Ascending aorta (tissue), 2 donors: ENCODE results near the gene ETF1. TPM values are rescaled to one million over a fixed set of nuclear protein-coding genes. Genes with fewer than 3 reads are reported as not detected.
"Not testable (repeated sequence)": the region's sequence is repeated elsewhere in the genome, so short reads cannot be mapped to it uniquely, and the experiment has no call there.

Experiments
- DNase-seq, 2 donors: peaks; one replicate each; pipeline ENCODE4 v3.0.0-alpha.2; 2019; ENCODE audit warnings: low spot score in 2 of 2
- H3K27ac ChIP-seq, 2 donors: fragments of 200-600 bp; sonication (generic); one replicate each; pipeline ENCODE4 v1.5.1; 2016 to 2017; ENCODE audit warnings: mild to moderate bottlenecking in 1 of 2
- H3K27me3 ChIP-seq: fragments of 200-600 bp; sonication (generic); one replicate; pipeline ENCODE4 v1.5.1; 2017
- H3K36me3 ChIP-seq, 2 donors: fragments of 200-600 bp; sonication (generic); one replicate each; pipeline ENCODE4 v1.5.1; 2016
- H3K4me1 ChIP-seq, 2 donors: fragments of 200-600 bp; sonication (generic); one replicate each; pipeline ENCODE4 v1.5.1; 2016 to 2017; ENCODE audit warnings: mild to moderate bottlenecking in 1 of 2
- H3K4me3 ChIP-seq, 2 donors: fragments of 200-600 bp; sonication (generic); one replicate each; pipeline ENCODE4 v1.5.1; 2016 to 2017; ENCODE audit warnings: mild to moderate bottlenecking in 1 of 2
- H3K9me3 ChIP-seq, 2 donors: fragments of 200-600 bp; sonication (generic); one replicate each; pipeline ENCODE4 v1.5.1; 2016
- intact Hi-C: fragments of 100-400 bp; cut with DNase I; formaldehyde crosslinking; loops from one replicate; pipeline ENCODE4 v1.15.1; 2023
- total RNA-seq: library from RNA; depleted of rRNA; stranded (reverse); fragments of >200 nt; gene quantifications from one replicate; pipeline ENCODE4 v1.1.0, GENCODE V29; 2016
- TF ChIP-seq, protein P1 (sequence below), 3 experiments: fragments of 200-600 bp in 2 of 3; fragments of 450-650 bp in 1 of 3; sonication (generic) in 2 of 3; IDR thresholded peaks; one replicate each; pipeline ENCODE4 v1.5.1; 2016 to 2019; ENCODE audit warnings: antibody characterized with exemption in 3 of 3, mild to moderate bottlenecking in 1 of 3, moderate library complexity in 1 of 3

ETF1 gene
- total RNA-seq, 1 donor from 2014 or later, result 28.2 TPM

DNA sequence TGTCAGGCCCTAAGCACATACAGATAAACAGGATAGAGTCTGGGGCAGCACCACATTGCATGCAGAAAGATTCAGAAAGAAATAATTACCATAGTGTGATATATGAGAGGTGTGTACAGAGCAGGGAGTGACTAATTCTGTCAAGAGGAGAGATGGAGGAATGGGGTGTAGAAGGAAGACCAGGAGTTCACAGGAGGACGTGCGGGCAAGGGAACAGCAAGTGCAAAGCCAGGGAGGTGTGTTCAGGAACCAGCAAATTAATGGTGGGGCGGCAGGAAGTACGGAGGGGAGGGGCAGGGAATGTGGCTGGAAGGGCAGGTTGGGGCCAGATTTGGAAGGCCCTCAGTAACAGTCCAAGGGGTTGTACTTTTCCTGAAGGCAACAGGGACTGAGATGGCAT, 60.4 kb downstream of the ETF1 start:
- H3K4me1 ChIP-seq, result no peaks in the 10 kb centered on the region
- no peak overlapping the region for H3K4me3 ChIP-seq
- no peaks in the 10 kb centered on the region for H3K36me3 ChIP-seq
- H3K27ac ChIP-seq, result no peak overlapping the region
- H3K27me3 ChIP-seq, result no peaks in the 10 kb centered on the region
- intact Hi-C loops, result no loop called here
- H3K9me3 ChIP-seq, result no peaks in the 10 kb centered on the region
- DNase-seq, result no peak
- TF ChIP-seq, protein P1, sequence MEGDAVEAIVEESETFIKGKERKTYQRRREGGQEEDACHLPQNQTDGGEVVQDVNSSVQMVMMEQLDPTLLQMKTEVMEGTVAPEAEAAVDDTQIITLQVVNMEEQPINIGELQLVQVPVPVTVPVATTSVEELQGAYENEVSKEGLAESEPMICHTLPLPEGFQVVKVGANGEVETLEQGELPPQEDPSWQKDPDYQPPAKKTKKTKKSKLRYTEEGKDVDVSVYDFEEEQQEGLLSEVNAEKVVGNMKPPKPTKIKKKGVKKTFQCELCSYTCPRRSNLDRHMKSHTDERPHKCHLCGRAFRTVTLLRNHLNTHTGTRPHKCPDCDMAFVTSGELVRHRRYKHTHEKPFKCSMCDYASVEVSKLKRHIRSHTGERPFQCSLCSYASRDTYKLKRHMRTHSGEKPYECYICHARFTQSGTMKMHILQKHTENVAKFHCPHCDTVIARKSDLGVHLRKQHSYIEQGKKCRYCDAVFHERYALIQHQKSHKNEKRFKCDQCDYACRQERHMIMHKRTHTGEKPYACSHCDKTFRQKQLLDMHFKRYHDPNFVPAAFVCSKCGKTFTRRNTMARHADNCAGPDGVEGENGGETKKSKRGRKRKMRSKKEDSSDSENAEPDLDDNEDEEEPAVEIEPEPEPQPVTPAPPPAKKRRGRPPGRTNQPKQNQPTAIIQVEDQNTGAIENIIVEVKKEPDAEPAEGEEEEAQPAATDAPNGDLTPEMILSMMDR (IDR thresholded peaks at IDR 0.05), result no peak

- no peaks in the 10 kb centered on the region for H3K4me1 ChIP-seq
- H3K36me3 ChIP-seq, result no peaks in the 10 kb centered on the region
- no peak overlapping the region for H3K4me3 ChIP-seq
- H3K27ac ChIP-seq, result no peak overlapping the region
- H3K27me3 ChIP-seq, result no peaks in the 10 kb centered on the region
- intact Hi-C loops, result no loop called here
- TF ChIP-seq, protein P1 (IDR thresholded peaks at IDR 0.05), result no peak
- DNase-seq, result no peak
- no peaks in the 10 kb centered on the region for H3K9me3 ChIP-seq
Observed at GRCh38 chr5:138476918-138477317, 66.1 kb downstream of the ETF1 start.

DNA sequence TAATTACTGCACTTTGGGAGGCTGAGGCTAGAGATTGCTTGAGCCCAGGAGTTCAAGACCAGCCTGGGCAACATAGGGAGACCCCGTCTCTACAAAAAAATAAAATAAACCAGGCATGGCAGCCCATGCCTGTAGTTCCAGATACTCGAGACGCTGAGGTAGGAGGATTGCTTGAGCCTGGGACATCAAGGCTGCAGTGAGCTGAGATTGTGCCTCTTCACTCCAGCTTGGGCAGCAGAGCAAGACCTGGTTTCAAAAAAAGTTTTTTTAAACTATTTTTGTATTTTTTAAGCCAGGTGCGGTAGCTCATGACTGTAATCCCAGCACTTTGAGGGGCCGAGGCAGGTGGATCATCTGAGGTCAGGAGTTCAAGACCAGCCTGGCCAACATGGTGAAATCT, 69.9 kb downstream of the ETF1 start:
- H3K4me3 ChIP-seq, intact Hi-C loops, DNase-seq, H3K9me3 ChIP-seq, H3K4me1 ChIP-seq, H3K27ac ChIP-seq, H3K27me3 ChIP-seq, H3K36me3 ChIP-seq: not testable (repeated sequence)

DNA sequence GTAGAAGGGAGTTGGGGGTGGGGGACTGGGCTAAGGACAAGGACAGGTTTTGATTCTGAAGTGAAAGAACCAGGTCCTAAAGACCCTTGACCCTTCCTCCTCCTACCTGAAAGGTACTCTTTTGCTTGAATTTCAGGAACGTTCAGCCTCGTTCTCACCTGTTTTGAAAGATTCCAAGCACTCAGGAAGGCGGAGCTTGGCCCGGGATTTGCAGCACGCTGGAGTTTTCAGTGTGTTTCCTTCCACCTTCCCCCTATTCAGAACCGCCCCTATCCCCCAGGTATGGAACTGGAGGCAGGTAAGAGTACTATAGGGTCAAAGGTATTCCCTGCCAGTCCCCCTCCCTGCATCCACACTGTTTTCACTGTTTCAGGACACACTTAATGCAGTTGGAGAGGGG, 70.7 kb downstream of the ETF1 start:
- no peak for DNase-seq
- TF ChIP-seq, protein P1 (IDR thresholded peaks at IDR 0.05), result no peak
- Histone ChIP-seq H3K4me1 (peaks cover 0 to 6% of the 10 kb centered on the region in 2 donors), H3K27ac (no peak overlapping the region), H3K9me3 (no peaks in the 10 kb centered on the region), H3K4me3 (no peak overlapping the region), H3K36me3 (peaks cover 1 to 7% of the 10 kb centered on the region in 2 donors), H3K27me3 (no peaks in the 10 kb centered on the region)
- intact Hi-C loops, result no loop called here

DNA sequence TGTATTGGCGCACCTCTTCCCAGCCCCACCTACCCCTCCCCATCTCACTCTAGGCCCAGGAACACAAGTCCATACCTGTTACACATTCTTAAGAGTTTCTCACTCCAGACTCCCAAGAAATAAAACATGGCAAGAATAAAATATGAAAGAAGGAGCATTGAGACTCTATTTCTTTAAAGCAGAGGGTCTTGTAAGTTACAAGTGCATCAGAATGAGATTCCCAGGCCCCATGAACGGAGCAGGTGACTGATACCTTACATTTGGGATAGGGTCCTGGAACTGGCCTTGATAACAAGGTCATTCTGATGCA, 72.0 kb downstream of the ETF1 start:
- Histone ChIP-seq H3K4me1 (peaks cover 9 to 19% of the 10 kb centered on the region in 2 donors), H3K27me3 (no peaks in the 10 kb centered on the region), H3K4me3 (no peak overlapping the region), H3K9me3 (no peaks in the 10 kb centered on the region), H3K27ac (peak overlapping the region in 1 of 2 donors; percentile 2), H3K36me3 (peaks cover 9 to 21% of the 10 kb centered on the region in 2 donors)
- intact Hi-C loops, result no loop called here
- no peak for DNase-seq
- TF ChIP-seq, protein P1 (IDR thresholded peaks at IDR 0.05), result no peak

DNA sequence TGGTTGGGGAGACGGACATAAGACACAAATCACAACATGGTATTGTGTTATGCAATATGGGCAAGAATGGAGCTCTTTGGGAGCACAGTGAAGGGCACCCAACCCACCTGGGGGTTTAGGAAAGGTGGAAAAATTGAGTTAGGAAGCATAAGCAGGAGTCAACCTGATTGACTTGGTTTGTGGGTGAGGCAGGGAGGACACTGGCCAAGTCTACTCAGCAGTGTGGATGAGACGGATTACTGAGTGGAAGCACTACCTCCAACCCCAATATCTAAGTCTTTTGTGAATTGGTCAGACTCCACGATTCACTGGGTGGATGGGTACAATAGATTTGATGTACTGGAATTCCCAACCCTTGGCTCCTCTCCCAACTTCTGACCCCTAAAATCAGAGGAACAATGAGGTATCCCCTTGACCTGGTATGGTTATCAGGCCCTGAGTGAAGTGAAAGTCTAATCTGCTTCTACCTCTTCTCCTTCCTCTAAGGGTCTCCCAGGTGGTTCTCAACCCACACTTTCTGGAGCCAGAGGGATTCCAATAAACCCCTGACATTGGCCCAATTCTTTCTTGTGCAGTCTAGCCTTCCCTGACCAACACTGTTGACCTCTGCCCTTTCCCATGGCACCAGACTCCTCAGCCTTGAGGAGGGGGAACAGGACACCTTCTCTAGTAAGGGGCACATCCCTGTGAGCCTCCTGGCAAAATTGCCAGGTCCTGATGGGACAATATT, 72.5 kb downstream of the ETF1 start:
- intact Hi-C loops, result no loop called here
- peaks cover 9 to 23% of the 10 kb centered on the region in 2 donors for H3K36me3 ChIP-seq
- DNase-seq, result peak in 1 of 2 donors; percentile 80
- peaks cover 9 to 19% of the 10 kb centered on the region in 2 donors for H3K4me1 ChIP-seq
- peak overlapping the region in 1 of 2 donors; percentile 7 for H3K27ac ChIP-seq
- no peak overlapping the region for H3K4me3 ChIP-seq
- no peaks in the 10 kb centered on the region for H3K9me3 ChIP-seq
- no peaks in the 10 kb centered on the region for H3K27me3 ChIP-seq
- TF ChIP-seq, protein P1 (IDR thresholded peaks at IDR 0.05), result no peak
